NCI-H1436 (cell line): ENCODE data around the gene HCRT.

ENCODE experiments used
- DNase-seq: peaks from one replicate; lab custom pipeline; 2025; lab: John Stamatoyannopoulos, UW

HCRT gene

GRCh38 chr17:42138749-42139492 lies 46.3 kb downstream of the HCRT start:
- DNase-seq, result no peak

GRCh38 chr17:42136654-42137051 lies 48.6 kb downstream of the HCRT start:
- no peak for DNase-seq

- DNase-seq, result no peak
Measured at GRCh38 chr17:42135664-42136653, 49.3 kb downstream of the HCRT start.

GRCh38 chr17:42135151-42135550 lies 50.1 kb downstream of the HCRT start:
- no peak for DNase-seq
